Measurements from ENCODE around the gene BLOC1S1. TPM values are rescaled to one million over a fixed set of nuclear protein-coding genes. Genes with fewer than 3 reads are reported as not detected.

The BLOC1S1 gene
- total and polyA plus RNA-seq, 10 of the 15 experiments (the other 5 are each of a cell fraction or from before 2014, with no cell fraction given): 126 to 285 (median 166) TPM

- TF ChIP-seq E2F8 (IDR thresholded peaks at IDR 0.05; ENCODE audit: low read depth, partially characterized antibody): no peak
- TF ChIP-seq ZNF592 (IDR thresholded peaks at IDR 0.05): no peak
- no peak for TF ChIP-seq RAD21 (IDR thresholded peaks at IDR 0.05; ENCODE audit: insufficient read depth, low read depth, low read length)
- TF ChIP-seq IKZF2 (IDR thresholded peaks at IDR 0.05): no peak
- no peak for TF ChIP-seq FOS (IDR thresholded peaks at IDR 0.05; ENCODE audit: borderline replicate concordance, extremely low read depth, insufficient read length)
- no peak for TF ChIP-seq RAD51 (IDR thresholded peaks at IDR 0.05)
- no peak for TF ChIP-seq TARDBP (IDR thresholded peaks at IDR 0.05; ENCODE audit: borderline replicate concordance)
- no peak for TF ChIP-seq CHD1 (IDR thresholded peaks at IDR 0.05; ENCODE audit: low read depth, low read length)
- no peak for TF ChIP-seq YBX1 (IDR thresholded peaks at IDR 0.05)
- no peak for TF ChIP-seq TCF3 (IDR thresholded peaks at IDR 0.05; ENCODE audit: borderline replicate concordance, insufficient read depth, low read depth, low read length)
- no peak for TF ChIP-seq SMC3 (IDR thresholded peaks at IDR 0.05; ENCODE audit: borderline replicate concordance, low read length)
- TF ChIP-seq HCFC1 (IDR thresholded peaks at IDR 0.05; ENCODE audit: low read length): no peak
- TF ChIP-seq NR2C2 (IDR thresholded peaks at IDR 0.05; ENCODE audit: borderline replicate concordance, control insufficient read depth, insufficient read length, low read depth): no peak
These were observed 32.2 kb upstream of the BLOC1S1 start (continued) for GRCh38 chr12:55683676-55684075.

Data from GM12878 (cell line).